ENCODE results near the gene UGCG. TPM values are rescaled to one million over a fixed set of nuclear protein-coding genes. Genes with fewer than 3 reads are reported as not detected.

UGCG gene
- total and polyA plus RNA-seq, 10 of the 15 experiments (the other 5 are each of a cell fraction or from before 2014, with no cell fraction given), result 21.7 to 96.6 (median 48.9) TPM

- TF ChIP-seq ZNF687 (IDR thresholded peaks at IDR 0.05) (no peak; the same call in 1 of the 2 replicates), SIX5 (IDR thresholded peaks at IDR 0.05; ENCODE audit: low read depth, low read length, severe bottlenecking) (no peak), RAD51 (IDR thresholded peaks at IDR 0.05) (no peak), JUNB (IDR thresholded peaks at IDR 0.05) (no peak), IRF4 (IDR thresholded peaks at IDR 0.05; ENCODE audit: low read depth, low read length) (no peak), ZBTB40 (IDR thresholded peaks at IDR 0.05; ENCODE audit: borderline replicate concordance) (no peak), SMAD1 (IDR thresholded peaks at IDR 0.05; ENCODE audit: low read depth, partially characterized antibody) (no peak), CHD4 (IDR thresholded peaks at IDR 0.05) (no peak), BCL11A (IDR thresholded peaks at IDR 0.05; ENCODE audit: low read depth, low read length) (no peak), FOS (IDR thresholded peaks at IDR 0.05; ENCODE audit: borderline replicate concordance, extremely low read depth, insufficient read length) (no peak)
These were observed at the start of gene UGCG (continued) for GRCh38 chr9:111895996-111896941.

Measured in GM12878 (cell line).